Hepatocyte (in vitro differentiated cells): ENCODE data around the gene TRMT11. TPM values are rescaled to one million over a fixed set of nuclear protein-coding genes. Genes with fewer than 3 reads are reported as not detected.

Experiments used
- DNase-seq: peaks from one replicate; pipeline ENCODE4 v3.0.0-alpha.2; 2016; ENCODE audit warnings: low spot score
- H2AFZ ChIP-seq: fragments of 200-600 bp; sonication (generic); 2 replicates; pipeline ENCODE4 v1.6.0; 2016; ENCODE audit warnings: antibody characterized with exemption, mild to moderate bottlenecking
- H3K27ac ChIP-seq: fragments of 200-600 bp; sonication (generic); 2 replicates; pipeline ENCODE4 v1.5.1; 2016; ENCODE audit warnings: mild to moderate bottlenecking
- H3K27me3 ChIP-seq: fragments of 200-600 bp; sonication (generic); 2 replicates; pipeline ENCODE4 v1.6.1; 2016
- H3K36me3 ChIP-seq: fragments of 200-600 bp; sonication (generic); replicated peaks from 2 replicates; pipeline ENCODE4 v1.5.1; 2016; ENCODE audit warnings: low read depth; ENCODE audit not compliant: insufficient read depth
- H3K4me1 ChIP-seq: fragments of 200-600 bp; sonication (generic); 2 replicates; pipeline ENCODE4 v1.5.1; 2016; ENCODE audit warnings: mild to moderate bottlenecking, moderate library complexity; ENCODE audit not compliant: insufficient read depth
- H3K4me2 ChIP-seq: fragments of 200-600 bp; sonication (generic); 2 replicates; pipeline ENCODE4 v1.6.0; 2016
- H3K4me3 ChIP-seq: fragments of 200-600 bp; sonication (generic); 2 replicates; pipeline ENCODE4 v1.5.1; 2016; ENCODE audit warnings: mild to moderate bottlenecking
- H3K79me2 ChIP-seq: fragments of 200-600 bp; sonication (generic); 2 replicates; pipeline ENCODE4 v1.6.0; 2017; ENCODE audit warnings: mild to moderate bottlenecking
- H3K9me2 ChIP-seq: fragments of 200-600 bp; sonication (generic); replicated peaks from 2 replicates; pipeline ENCODE4 v1.6.0; 2017; ENCODE audit warnings: mild to moderate bottlenecking; ENCODE audit not compliant: insufficient read depth
- H3K9me3 ChIP-seq: fragments of 200-600 bp; sonication (generic); 2 replicates; pipeline ENCODE4 v1.5.1; 2016; ENCODE audit warnings: low read depth, mild to moderate bottlenecking
- H4K20me1 ChIP-seq: fragments of 200-600 bp; sonication (generic); 2 replicates; pipeline ENCODE4 v1.6.0; 2016; ENCODE audit warnings: mild to moderate bottlenecking; ENCODE audit not compliant: insufficient read depth, poor library complexity, severe bottlenecking
- CTCF ChIP-seq: fragments of 200-600 bp; sonication (generic); IDR thresholded peaks from 2 replicates; pipeline ENCODE4 v1.5.1; 2016; ENCODE audit warnings: antibody characterized with exemption, mild to moderate bottlenecking; ENCODE audit not compliant: poor library complexity
- EZH2 ChIP-seq: fragments of 200-600 bp; sonication (generic); IDR thresholded peaks from 2 replicates; pipeline ENCODE4 v1.6.1; 2016; ENCODE audit warnings: antibody characterized with exemption, mild to moderate bottlenecking, borderline replicate concordance
- EZH2phosphoT487 ChIP-seq: fragments of 200-600 bp; sonication (generic); IDR thresholded peaks from one replicate; pipeline ENCODE4 v1.6.1; 2018; ENCODE audit warnings: antibody characterized with exemption, mild to moderate bottlenecking, low read depth, moderate library complexity; ENCODE audit not compliant: unreplicated experiment, severe bottlenecking
- WGBS: methylation state at CpG from one replicate; pipeline ENCODE4 v1.1.6; 2016; ENCODE audit warnings: low lambda C conversion rate; ENCODE audit errors: missing lambda C conversion rate; 5-methylcytosine and 5-hydroxymethylcytosine counted together
- polyA plus RNA-seq: library from polyadenylated mRNA; unstranded; fragments of >200 nt; fragmentation: Nextera tagmentation; extraction: Ambion mirVana; gene quantifications from 2 replicates; pipeline ENCODE4 v1.2.1, GENCODE V29; 2016
- total RNA-seq: library from RNA; depleted of rRNA; stranded (reverse); fragments of >200 nt; gene quantifications from 2 replicates; pipeline ENCODE4 v1.2.3, GENCODE V29; 2014

The TRMT11 gene
- total and polyA plus RNA-seq, 2 experiments from 2014 or later: 18.6 to 27.6 TPM

DNA sequence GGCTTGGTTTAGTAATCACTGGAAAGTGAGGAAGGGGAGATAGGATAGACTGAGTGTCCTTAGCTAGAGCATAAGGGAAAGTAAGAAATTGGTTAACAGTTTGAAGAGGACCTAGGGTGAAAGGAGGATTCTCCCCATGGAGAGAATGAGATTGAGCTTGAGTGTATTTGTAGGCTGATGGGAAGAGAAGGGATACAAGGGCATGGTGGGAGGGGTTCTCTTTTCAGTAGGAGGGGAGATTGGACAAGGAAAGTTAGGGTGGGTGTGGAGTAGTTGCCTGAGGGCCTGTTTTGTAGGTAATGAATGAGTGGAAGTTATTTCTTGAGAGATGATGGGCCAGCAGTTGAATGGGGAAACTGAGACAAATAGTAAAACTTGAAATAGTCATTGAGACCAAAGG, 1.9 kb downstream of the TRMT11 start:
- Histone ChIP-seq H3K36me3 (no peaks in the 10 kb centered on the region), H3K27me3 (no peaks in the 10 kb centered on the region), H3K4me2 (peak overlapping the region; percentile 80), H3K79me2 (peaks cover 70% of the 10 kb centered on the region), H4K20me1 (peaks cover 8% of the 10 kb centered on the region), H3K4me3 (no peak overlapping the region), H3K9me2 (no peaks in the 10 kb centered on the region), H2AFZ (no peak overlapping the region), H3K27ac (no peak overlapping the region), H3K9me3 (no peaks in the 10 kb centered on the region), H3K4me1 (peaks cover 16% of the 10 kb centered on the region)
- no peak for DNase-seq
- TF ChIP-seq CTCF (no peak), EZH2phosphoT487 (no peak), EZH2 (no peak)

DNA sequence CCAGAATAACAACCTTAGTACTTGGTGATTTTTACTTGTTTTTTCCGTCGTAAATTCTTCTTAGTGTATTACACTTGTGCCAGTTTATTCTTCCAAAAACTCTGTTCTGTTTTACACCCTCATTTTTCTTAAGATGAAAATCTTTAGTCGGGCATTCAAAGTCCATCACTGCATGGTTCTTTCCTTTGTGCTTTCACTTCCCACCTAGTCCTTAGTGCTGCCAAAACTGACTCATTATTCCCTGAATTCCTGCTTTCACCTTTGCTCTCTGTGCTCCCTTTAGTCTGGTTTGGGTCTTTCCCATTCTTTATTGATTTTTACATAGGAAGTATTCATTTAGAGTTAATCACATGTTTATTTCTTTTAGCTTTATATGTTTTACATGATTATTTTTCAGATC, 3.3 kb downstream of the TRMT11 start:
- Histone ChIP-seq H3K4me3 (no peak overlapping the region), H3K27me3 (no peaks in the 10 kb centered on the region), H3K4me1 (peaks cover 16% of the 10 kb centered on the region), H3K9me2 (no peaks in the 10 kb centered on the region), H3K79me2 (peaks cover 81% of the 10 kb centered on the region), H3K4me2 (peak overlapping the region; percentile 47), H3K27ac (peak overlapping the region; percentile 31), H2AFZ (no peak overlapping the region), H4K20me1 (peaks cover 9% of the 10 kb centered on the region), H3K36me3 (no peaks in the 10 kb centered on the region), H3K9me3 (no peaks in the 10 kb centered on the region)
- no peak for DNase-seq
- TF ChIP-seq EZH2 (no peak), CTCF (no peak), EZH2phosphoT487 (no peak)
- WGBS: 82% methylated on average over 3 of the region's 3 CpGs

- H3K27me3 ChIP-seq: no peaks in the 10 kb centered on the region
- H3K79me2 ChIP-seq: peaks cover 81% of the 10 kb centered on the region
- H4K20me1 ChIP-seq: peaks cover 14% of the 10 kb centered on the region
- no peak overlapping the region for H3K27ac ChIP-seq
- WGBS: 88% methylated on average over 1 of the region's 1 CpG
- H3K9me2 ChIP-seq: no peaks in the 10 kb centered on the region
- no peaks in the 10 kb centered on the region for H3K9me3 ChIP-seq
- no peak for DNase-seq
- H3K4me1 ChIP-seq: peaks cover 7% of the 10 kb centered on the region
- TF ChIP-seq EZH2 (no peak), CTCF (no peak), EZH2phosphoT487 (no peak)
- no peak overlapping the region for H3K4me3 ChIP-seq
- H3K36me3 ChIP-seq: no peaks in the 10 kb centered on the region
- no peak overlapping the region for H3K4me2 ChIP-seq
- H2AFZ ChIP-seq: no peak overlapping the region
Measured at GRCh38 chr6:125991653-125992052, 5.3 kb downstream of the TRMT11 start.
